ENCODE data around the gene TIMP1.

TIMP1 gene

DNA sequence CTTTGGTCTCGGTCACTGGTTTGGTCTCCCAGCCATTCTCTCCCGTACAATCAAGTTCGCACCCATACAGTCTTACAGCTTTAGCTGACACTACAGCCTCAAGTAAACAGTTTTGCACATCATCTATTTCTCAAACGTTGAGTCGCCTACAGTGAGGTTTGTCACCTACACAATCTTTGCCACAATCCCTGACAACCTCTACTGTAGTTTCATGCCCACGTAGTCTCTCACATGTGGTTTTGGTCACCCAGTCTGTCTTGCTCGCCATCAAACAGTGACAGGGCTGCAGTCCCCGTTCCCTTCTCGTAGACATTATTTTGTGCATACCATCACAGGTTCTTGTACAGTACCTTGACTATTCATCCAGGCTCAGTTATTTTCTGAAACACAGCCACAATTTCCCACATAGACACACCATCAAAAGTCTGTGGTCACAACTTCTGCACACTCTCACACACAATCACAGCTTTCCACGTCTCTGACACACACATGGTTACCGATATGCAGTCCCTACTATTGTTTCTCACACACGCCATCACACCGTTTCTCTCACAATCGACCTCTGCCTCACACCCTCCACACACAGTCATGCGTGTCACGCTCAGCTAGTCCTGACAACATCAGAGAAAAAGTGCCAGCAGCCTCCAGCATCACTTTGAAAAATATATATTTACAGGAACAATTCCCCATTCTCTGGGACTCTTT is 52.8 kb downstream of the TIMP1 start:
- no peak for DNase-seq (ENCODE audit: low spot score)

All from LoVo (cell line).